ACC112 (cell line): ENCODE data around the gene OSGEP.

Experiments
- H2AFZ ChIP-seq: fragments of 200-600 bp; sonication (generic); one replicate; pipeline ENCODE4 v1.6.0; 2017; ENCODE audit warnings: antibody characterized with exemption, low read length; ENCODE audit not compliant: unreplicated experiment
- H3K27ac ChIP-seq: fragments of 200-600 bp; sonication (generic); 2 replicates; pipeline ENCODE4 v1.5.1; 2014; ENCODE audit warnings: low read depth, mild to moderate bottlenecking, antibody characterized with exemption, low read length, moderate library complexity
- H3K27me3 ChIP-seq: fragments of 200-600 bp; sonication (generic); 2 replicates; pipeline ENCODE4 v1.6.1; 2014; ENCODE audit warnings: mild to moderate bottlenecking, antibody characterized with exemption, low read length, moderate library complexity, mixed read lengths; ENCODE audit not compliant: insufficient read depth
- H3K36me3 ChIP-seq: fragments of 200-600 bp; sonication (generic); 2 replicates; pipeline ENCODE4 v1.6.1; 2016; ENCODE audit warnings: mild to moderate bottlenecking, antibody characterized with exemption, low read length, moderate library complexity, mixed read lengths; ENCODE audit not compliant: insufficient read depth
- H3K4me1 ChIP-seq: fragments of 200-600 bp; sonication (generic); one replicate; pipeline ENCODE4 v1.6.1; 2016; ENCODE audit warnings: low read length, mixed read lengths; ENCODE audit not compliant: insufficient read depth, unreplicated experiment, control insufficient read depth
- H3K4me3 ChIP-seq: fragments of 200-600 bp; sonication (generic); 2 replicates; pipeline ENCODE4 v1.5.1; 2014; ENCODE audit warnings: mild to moderate bottlenecking, low read depth, low read length
- H3K79me2 ChIP-seq: fragments of 200-600 bp; sonication (generic); one replicate; pipeline ENCODE4 v1.6.0; 2016; ENCODE audit warnings: low read length; ENCODE audit not compliant: control insufficient read depth, unreplicated experiment, insufficient read depth

The OSGEP gene

DNA sequence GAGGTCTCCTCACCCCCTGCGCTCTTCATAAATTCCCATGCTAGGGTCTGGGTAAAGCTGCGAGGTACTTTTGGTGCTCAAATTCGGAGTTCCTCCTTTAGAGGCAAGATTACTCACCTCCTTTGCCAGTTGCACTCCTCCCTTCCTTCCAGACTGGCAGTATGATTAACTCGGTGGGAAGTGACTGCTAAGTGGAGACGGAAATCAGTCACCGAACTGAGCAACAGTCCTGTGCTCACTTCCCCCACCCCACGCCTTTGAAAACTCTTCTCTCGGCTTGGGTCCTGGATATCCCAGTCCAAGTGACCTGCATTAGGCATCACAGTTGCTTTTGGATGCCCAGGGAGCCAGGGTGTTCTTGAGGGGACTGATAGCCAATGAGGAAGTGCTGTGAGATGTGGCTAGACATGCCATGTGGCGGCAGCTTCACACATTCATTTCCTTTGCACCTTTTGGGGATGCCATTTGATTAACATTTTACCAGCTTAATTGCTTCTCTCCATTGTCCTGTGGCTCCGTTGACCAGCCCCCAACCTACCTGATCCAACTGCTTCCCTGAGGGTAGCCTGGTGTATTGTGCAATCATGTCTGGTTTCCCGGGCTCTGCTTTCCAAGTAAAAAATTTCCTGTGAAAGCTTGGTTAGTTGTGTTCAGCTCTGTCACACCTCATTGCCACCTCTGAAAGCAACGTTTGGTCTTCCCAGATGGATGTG is 15.4 kb upstream of the OSGEP start:
- peaks cover 27% of the 10 kb centered on the region for H3K4me1 ChIP-seq
- no peaks in the 10 kb centered on the region for H3K27me3 ChIP-seq
- H3K4me3 ChIP-seq: peak overlapping the region; percentile 91
- H3K36me3 ChIP-seq: peaks cover 21% of the 10 kb centered on the region; the same call in 1 of the 2 replicates
- peaks cover 52% of the 10 kb centered on the region for H3K79me2 ChIP-seq
- peak overlapping the region; percentile 33 for H2AFZ ChIP-seq
- H3K27ac ChIP-seq: peak overlapping the region; percentile 85

DNA sequence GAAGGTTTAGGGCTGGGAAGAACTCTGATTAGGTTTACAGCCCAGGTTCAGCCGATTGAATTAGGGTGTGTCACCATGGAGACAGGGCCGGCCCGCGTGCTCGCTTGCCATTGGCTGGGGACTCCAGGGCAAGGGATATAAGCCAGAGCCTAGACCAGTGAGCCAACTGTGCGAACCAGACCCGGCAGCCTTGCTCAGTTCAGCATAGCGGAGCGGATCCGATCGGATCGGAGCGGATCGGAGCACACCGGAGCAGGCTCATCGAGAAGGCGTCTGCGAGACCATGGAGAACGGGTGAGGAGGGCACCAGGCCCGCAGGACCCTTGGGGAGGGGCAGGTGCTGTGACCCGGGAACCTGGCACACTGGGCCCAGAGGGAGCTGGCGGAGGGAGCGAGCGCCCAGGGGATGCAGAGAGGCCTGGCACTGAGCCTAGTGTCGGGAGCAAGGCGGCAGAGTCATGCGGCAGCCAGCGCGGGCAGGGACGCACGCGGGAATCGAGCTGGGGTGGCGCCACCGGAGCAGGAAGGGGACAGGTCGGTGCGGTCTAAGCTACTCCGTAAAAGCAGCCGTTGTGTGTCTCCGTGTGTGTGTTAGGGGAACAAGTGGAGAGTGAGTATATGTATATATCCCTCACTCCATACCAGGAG is 14.8 kb upstream of the OSGEP start, which contains the start of gene PNP:
TSS of gene PNP (plus strand) at position 165 of the 648 bp plus-strand sequence. CDS start at position 284, 119 bp downstream.
- Histone ChIP-seq H3K4me1 (peaks cover 27% of the 10 kb centered on the region), H3K36me3 (peaks cover 16% of the 10 kb centered on the region; the same call in 1 of the 2 replicates), H3K79me2 (peaks cover 47% of the 10 kb centered on the region), H3K27ac (peak within 1 kb of the TSS; percentile 85), H3K4me3 (peak within 1 kb of the TSS; percentile 91), H2AFZ (peak within 1 kb of the TSS; percentile 71), H3K27me3 (no peaks in the 10 kb centered on the region)

DNA sequence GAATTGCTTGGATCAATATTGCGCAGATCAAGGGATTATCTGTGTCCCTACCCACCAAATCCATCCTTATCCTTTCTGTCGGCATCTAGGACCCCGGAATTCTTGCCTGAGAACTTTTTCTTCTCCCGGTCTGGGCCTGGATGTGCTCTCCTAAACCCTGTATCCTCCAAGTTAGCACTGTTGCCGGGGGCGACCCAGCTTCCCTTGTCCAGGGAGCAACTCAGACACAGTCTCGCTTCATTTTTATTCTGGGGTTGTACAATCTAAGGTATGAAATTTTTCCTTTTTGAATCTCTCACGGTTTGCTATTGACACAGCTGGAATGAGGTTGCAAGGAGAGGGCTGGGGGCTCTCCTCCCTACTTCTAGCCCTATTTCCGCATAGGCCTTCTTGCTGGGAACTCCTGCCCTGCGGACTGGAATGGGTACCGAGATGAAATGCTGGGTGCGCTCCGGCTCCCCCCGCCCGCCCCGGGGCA is 14.2 kb upstream of the OSGEP start:
- Histone ChIP-seq H3K79me2 (peaks cover 42% of the 10 kb centered on the region), H3K36me3 (peaks cover 10% of the 10 kb centered on the region; the same call in 1 of the 2 replicates), H3K4me1 (peaks cover 27% of the 10 kb centered on the region), H3K27me3 (no peaks in the 10 kb centered on the region), H3K27ac (peak overlapping the region; percentile 85; the same call in 1 of the 2 replicates), H2AFZ (peak overlapping the region; percentile 71), H3K4me3 (peak overlapping the region; percentile 91)

DNA sequence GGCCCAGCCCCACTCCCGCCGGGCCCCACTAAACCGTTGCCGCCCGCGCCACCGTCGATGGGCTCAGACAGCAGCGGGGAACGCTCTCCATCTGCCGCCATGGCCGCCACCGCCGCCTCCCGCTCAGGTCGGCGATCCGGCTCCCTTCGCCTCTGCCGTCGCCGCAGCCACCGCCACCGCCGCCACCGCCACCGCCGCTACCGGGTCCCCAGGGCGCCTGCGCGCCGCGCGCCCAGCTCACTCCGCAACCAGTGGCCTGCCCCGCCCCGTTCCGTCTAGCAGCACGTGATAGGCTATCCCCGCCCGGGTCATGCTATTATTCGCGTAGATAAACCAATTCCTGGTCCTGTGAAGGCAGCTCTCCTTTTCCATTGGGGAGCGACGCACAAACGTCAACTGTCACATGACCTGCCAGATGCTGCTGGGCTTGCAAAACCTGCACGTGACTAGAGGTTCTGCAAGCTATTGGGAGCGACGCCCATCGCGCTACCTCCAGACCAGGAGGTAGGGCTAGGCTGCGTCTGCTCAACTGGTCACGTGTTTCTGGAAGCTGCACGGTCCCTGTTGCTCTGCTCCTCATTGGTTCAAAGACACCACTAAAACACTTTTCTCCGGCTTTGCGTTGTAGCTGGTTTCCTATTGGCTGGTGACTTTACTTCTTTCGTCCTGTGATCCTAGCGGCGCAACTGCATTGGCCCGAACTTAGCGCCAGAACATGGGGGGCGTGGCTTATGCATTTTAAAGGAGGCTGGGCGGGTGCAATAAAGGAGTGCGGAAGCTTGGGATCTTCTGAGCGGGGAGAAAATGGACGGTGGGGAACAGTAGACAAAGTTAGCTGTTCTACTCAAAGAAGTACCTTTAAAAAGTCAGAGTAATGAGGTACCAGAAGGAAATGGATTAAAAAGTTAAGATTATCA is 6.9 kb upstream of the OSGEP start, which contains the start of gene PIP4P1:
TSS of gene PIP4P1 (minus strand) at position 210 of the 917 bp plus-strand sequence. CDS start at position 101, 109 bp downstream.
- Histone ChIP-seq H3K4me3 (peak within 1 kb of the TSS; percentile 88), H3K79me2 (peaks cover 42% of the 10 kb centered on the region), H2AFZ (peak within 1 kb of the TSS; percentile 79), H3K4me1 (peaks cover 27% of the 10 kb centered on the region), H3K36me3 (peaks cover 18% of the 10 kb centered on the region; the same call in 1 of the 2 replicates), H3K27me3 (no peaks in the 10 kb centered on the region), H3K27ac (peak within 1 kb of the TSS; percentile 73)

DNA sequence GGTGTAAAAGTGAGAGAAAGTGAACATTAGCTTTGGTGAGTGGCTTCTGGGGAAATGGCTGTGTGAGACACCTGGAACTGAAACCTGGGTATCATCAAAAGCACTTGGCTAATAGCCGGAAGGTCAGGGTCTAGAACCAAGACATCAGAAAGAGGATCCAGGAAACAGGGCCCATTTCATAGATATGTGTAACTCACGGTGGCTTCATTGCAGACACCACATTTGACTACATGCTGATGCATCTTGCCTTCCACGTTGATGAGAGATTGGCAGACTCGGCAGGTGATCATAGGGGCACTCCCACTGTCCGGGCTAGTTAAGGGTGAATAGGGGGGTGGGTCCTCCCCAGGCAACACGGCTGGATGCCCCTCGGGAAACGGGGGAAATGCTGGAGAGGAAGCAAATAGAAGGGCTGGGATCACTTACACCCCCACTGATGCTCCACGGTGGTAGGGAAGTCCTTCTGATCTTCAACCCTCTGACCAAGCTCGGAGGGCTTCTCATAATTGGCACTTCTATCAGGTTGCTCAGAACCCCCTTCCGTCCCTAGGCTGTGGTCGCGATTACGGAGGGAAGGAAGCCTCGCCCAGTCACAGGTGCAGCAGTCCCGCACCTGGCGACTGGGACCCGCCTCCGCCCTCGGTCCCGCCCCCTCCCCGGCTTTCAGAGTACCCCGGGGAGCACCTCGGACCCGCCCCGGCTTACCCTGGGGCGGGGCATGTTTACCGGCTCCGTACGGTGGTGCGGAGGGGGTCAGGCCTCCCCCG is 6.0 kb upstream of the OSGEP start:
- Histone ChIP-seq H3K4me3 (peak overlapping the region; percentile 88), H3K79me2 (peaks cover 50% of the 10 kb centered on the region), H3K4me1 (peaks cover 30% of the 10 kb centered on the region), H3K27me3 (no peaks in the 10 kb centered on the region), H3K27ac (peak overlapping the region; percentile 66), H3K36me3 (peaks cover 18% of the 10 kb centered on the region; the same call in 1 of the 2 replicates), H2AFZ (peak overlapping the region; percentile 79)

DNA sequence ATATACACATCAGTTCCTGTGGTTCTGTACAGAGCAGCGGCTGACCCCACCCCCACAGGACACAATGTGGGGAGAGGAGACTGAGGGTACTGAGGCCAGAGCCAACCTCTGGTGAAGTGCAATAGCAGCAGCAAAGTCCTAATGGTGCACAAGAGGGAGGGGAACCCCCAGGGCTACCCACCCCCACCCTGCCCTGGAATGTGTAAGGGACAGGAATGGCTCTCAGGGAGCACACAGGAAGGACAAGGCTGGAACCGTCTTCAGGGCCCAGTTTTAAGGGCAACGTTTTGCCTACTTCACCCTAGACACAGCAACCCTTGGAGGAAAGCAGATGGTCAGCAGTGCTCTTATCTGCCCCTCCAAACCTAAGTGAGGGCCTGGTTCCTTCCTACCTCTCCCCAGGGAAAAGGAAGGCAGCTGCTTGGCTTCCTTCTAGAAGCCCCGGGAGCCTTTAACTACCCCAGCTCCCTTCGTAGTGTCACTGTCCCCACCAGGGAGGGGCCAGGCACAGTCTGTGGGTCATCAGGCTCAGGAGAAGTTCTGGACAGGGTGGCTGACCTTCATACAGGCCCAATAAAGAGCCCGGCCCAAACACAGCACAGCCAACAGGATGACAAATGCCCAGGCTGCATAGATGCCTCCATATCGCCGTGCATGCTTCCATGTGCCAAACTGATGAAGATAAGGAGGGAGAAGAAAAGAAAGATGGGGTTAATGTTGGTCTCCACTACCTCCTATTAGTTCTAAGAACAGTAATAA is 3.6 kb upstream of the OSGEP start:
- Histone ChIP-seq H3K4me1 (peaks cover 33% of the 10 kb centered on the region), H3K36me3 (peaks cover 18% of the 10 kb centered on the region; the same call in 1 of the 2 replicates), H3K27me3 (no peaks in the 10 kb centered on the region), H3K4me3 (no peak overlapping the region), H2AFZ (no peak overlapping the region), H3K27ac (no peak overlapping the region), H3K79me2 (peaks cover 61% of the 10 kb centered on the region)

DNA sequence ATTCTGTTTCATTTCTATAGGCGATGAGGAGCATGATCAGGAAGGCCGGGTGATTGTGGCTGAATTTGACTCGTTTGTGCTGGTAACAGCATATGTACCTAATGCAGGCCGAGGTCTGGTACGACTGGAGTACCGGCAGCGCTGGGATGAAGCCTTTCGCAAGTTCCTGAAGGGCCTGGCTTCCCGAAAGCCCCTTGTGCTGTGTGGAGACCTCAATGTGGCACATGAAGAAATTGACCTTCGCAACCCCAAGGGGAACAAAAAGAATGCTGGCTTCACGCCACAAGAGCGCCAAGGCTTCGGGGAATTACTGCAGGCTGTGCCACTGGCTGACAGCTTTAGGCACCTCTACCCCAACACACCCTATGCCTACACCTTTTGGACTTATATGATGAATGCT is 2.4 kb upstream of the OSGEP start:
- Histone ChIP-seq H3K4me1 (peaks cover 33% of the 10 kb centered on the region), H3K27me3 (no peaks in the 10 kb centered on the region), H2AFZ (no peak overlapping the region), H3K79me2 (peaks cover 64% of the 10 kb centered on the region), H3K36me3 (peaks cover 18% of the 10 kb centered on the region; the same call in 1 of the 2 replicates), H3K27ac (peak overlapping the region; percentile 93; the same call in 1 of the 2 replicates), H3K4me3 (peak overlapping the region; percentile 93)

DNA sequence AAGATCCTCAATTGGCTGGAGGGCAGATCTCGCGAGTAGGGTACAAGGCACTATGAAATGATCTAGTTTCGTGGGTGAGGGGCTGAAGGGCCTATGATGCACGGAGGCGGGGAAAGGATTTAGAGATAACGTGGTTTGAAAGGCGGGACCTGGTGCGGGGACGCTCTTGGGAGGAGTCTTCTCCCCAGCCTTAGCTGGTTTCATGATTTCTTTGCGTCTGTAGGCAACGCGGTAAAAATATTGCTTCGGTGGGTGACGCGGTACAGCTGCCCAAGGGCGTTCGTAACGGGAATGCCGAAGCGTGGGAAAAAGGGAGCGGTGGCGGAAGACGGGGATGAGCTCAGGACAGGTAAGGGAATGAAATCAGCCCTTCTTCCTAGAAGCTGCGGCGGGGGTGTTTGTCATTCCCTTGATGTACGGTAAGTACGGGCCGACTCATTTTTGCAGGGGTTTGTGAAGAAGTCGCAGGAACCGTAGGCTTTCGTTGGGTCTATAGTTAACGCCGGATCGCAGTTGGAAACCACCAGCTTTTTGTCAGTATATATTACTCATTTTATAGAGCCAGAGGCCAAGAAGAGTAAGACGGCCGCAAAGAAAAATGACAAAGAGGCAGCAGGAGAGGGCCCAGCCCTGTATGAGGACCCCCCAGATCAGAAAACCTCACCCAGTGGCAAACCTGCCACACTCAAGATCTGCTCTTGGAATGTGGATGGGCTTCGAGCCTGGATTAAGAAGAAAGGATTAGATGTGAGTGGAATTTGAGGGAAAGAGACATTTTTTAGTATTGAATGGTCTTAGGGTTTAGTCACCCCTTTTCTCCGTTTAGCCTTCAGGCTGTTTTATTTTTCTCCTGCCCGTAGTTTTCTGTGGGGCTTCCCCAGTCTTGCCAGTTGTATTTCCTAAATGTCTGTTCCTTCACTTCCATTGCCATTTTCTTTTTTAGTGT is 1.0 kb upstream of the OSGEP start:
- H3K36me3 ChIP-seq: peaks cover 18% of the 10 kb centered on the region; the same call in 1 of the 2 replicates
- H3K4me1 ChIP-seq: peaks cover 33% of the 10 kb centered on the region
- peak overlapping the region; percentile 19 for H2AFZ ChIP-seq
- peak overlapping the region; percentile 93 for H3K4me3 ChIP-seq
- peak overlapping the region; percentile 93 for H3K27ac ChIP-seq
- peaks cover 60% of the 10 kb centered on the region for H3K79me2 ChIP-seq
- H3K27me3 ChIP-seq: no peaks in the 10 kb centered on the region
